Endometrium (tissue), 2 donors: ENCODE results near the gene HNRNPL.
"Not testable (repeated sequence)": the region's sequence is repeated elsewhere in the genome, so short reads cannot be mapped to it uniquely, and the experiment has no call there.

ENCODE experiments used
- FAIRE-seq: peaks from 2 replicates; lab custom pipeline; 2012; peaks lifted over from hg19 to GRCh38; lab: Jason Lieb, UNC
- donor health status: control.
- donor health status: control.

HNRNPL gene

GRCh38 chr19:38849860-38850435, at the start of gene HNRNPL:
HNRNPL (minus strand) TSS chr19:38849986; CDS start chr19:38849966, 20 bp downstream.
- FAIRE-seq, result no peak

DNA sequence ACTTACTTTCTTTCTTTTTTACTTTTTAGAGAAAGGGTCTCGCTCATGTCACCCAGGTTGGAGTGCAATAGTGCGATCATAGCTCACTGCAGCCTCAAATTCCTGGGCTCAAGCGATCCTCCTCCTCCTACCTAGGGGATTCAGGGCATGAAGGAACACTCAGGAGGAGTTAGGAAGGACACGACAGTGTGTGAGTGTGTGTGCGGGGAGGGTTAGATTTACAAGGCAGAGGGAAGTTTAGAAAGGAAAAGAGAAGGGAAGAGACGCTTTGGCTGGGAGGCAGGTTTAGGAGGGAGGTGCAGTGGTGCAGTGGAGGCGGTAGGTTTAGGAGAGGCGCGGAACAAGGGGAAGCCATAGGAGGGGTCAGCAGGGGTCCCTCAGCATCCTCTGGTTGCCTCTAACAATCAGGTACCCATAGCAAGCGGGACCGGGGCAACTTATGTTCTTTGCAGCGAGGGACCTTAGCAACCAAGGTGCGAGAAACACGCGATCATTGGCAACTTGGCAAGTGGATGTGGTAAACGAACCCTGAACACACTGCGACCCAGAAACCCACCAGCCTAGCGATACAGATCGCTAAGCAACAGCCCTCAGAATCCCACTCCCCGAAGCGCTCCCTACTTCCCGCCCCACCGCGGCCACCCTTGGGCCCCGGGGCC, 49.1 kb upstream of the HNRNPL start:
- no peak for FAIRE-seq

GRCh38 chr19:38894968-38895367, 45.2 kb upstream of the HNRNPL start:
- FAIRE-seq, result no peak

DNA sequence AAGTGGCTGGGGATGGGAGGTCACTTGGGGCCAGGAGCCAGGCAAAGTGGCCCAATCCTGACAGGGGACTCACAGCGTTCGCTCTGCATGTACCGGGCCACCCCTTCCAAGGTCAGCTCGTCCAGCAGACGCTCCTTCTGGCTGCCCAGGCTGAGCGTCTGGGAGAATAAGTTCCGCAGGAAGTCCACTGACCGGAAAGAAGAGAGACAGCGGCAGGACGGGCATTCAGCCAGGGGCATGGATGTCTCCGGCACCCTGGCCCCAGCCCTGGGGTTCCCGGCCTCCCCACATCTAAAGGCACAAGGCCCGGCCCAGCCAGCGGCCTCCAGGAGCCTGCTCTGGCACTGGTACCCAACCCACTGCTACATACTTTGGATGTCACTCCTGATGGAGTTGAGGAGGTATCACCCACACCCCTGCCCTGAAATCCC, 43.6 kb upstream of the HNRNPL start:
- no peak for FAIRE-seq

DNA sequence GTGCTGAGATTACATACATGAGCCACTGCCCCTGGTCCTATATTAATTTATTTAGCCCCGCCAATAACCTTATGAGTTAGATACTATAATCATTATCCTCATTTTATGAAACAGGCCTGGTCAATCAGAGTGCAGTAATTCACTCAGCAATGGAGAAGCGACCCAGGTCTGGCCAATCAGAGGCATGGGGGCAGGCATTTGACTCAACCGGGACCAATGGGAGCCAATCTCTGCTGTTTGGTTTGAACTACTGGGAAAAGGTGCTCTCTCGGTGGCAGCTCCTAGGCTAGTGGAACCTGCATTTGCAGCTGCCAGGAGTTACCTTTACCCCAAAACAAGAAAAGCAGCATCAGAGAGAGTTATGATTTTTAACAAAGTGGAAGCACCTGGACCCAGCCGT, 43.1 kb upstream of the HNRNPL start:
- no peak for FAIRE-seq

DNA sequence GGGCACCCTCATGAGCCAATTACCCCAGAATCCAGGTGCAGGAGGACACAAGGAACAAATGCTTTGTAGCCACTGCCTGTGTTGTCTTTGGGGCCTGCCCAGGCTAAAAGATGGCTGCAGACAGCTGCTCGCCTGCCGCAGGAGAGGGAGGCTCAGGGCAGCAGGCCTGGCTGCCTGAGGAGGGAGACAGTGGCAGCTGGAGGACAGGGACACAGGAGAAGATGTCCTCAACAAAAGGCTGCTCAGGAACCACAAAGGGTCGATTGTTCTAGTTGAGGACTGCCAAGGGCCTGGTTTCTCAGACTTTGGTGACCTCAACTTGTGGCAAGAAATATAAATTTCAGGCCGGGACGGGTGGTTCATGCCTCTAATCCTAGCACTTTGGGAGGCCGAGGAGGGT, 42.0 kb upstream of the HNRNPL start:
- FAIRE-seq, result no peak

- no peak for FAIRE-seq
Observed at GRCh38 chr19:38890686-38891085, 40.9 kb upstream of the HNRNPL start.

- FAIRE-seq, result no peak
Observed at GRCh38 chr19:38889803-38890202, 40.0 kb upstream of the HNRNPL start.

GRCh38 chr19:38888876-38889275, 39.1 kb upstream of the HNRNPL start:
- FAIRE-seq, result no peak

- not testable (repeated sequence) for FAIRE-seq
Observed at GRCh38 chr19:38884691-38885090, 34.9 kb upstream of the HNRNPL start.

DNA sequence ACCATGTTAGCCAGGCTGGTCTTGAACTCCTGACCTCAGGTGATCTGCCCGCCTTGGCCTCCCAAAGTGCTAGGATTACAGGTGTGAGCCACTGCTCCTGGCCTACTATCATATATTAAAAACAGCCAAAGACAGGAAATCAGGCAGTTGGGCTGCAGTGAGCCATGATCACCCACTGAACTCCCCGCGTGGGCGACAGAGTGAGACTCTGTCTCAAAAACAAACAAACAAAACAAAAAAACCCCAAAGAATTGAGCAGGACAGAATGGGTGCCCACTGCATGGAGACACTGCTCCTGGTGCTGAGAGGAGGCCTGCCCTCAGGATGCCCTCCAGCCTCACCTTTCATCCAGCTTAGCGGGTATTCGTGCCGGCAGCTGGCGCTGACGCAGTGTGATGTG, 33.5 kb upstream of the HNRNPL start:
- no peak for FAIRE-seq

- FAIRE-seq, result no peak
Observed at GRCh38 chr19:38880882-38881609, 31.3 kb upstream of the HNRNPL start.

DNA sequence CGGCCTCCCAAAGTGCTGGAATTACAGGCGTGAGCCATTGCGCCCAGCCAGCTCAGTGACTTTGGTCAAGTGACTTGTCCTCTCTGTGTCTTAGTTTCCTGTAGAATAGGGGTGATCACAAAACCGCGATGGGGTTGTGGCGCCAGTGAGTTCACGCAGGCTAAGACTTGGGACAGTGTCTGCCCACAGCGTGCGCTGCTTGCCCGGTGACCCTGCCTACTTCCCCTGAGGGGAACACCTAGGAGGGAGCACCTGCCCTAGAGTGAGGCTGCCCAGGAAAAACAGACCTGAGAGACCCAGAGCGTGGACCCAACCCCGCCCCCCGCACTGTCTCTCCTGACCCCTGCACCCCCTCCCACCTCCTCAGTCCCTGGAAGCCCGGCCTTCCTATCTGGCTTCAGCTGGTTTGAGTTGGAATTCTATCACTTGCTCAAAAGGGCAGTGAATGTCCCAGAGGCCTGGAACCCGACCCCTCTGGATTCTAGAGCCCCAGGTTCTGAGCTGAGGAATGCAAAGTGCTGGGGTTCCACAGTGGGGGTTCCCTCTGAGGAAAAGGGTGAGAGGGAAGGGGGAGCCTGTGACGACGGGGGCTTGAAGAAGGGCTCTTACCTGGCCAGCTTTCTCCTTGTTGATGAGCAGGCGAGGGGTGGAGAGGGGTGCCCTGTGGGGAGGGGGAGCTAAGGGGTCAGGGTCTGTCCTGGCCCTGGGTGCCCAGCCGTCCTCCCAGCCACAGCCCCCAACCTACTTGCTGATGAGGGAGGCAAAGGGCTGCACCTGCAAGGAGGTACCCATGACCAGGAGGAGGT, 30.5 kb upstream of the HNRNPL start:
- FAIRE-seq, result no peak

GRCh38 chr19:38879400-38879751, 29.6 kb upstream of the HNRNPL start:
- no peak for FAIRE-seq

- no peak for FAIRE-seq
Observed at GRCh38 chr19:38878575-38879399, 29.0 kb upstream of the HNRNPL start.

DNA sequence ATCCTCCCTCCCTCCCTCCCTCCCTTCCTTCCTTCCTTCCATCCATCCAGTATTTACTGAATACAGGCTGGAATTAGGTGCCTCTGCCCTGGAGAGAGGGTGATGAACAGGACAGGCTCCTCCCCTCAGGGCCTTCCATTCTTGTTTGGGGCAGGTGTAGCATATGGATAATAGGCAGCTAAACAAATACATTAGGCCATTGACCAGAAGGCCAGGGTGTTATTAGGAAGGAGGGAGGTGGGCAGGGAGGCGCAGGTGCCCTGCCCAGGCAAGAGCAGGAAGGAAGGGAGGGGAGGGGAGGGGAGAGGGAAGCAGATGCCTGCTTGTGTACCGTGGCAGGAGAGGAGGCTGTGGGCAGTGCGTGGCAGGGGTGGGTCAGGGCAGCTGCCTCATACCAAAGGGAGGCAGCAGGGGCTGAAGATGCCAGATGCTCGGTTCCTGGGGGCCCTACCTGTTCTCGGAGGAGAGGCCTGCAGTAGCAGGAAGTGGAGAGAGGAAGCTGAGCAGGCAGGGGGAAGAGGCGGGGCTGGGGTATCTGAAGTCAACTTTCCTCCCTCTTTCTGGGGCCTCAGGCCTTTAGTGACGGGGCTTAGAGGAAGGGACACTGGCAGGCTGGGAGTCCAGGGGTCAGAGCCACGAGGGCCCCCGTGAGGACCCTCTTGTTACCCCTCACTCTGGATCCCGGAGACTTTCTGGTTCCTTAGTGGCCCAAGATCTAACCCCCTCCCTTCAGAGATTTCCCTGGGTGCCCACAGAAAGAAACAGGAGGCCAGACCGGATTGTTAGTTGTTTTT, 28.2 kb upstream of the HNRNPL start, which contains the start of gene RINL:
Gene RINL (minus strand): TSS at position 495 of the 794 bp plus-strand sequence. CDS start 1,533 bp downstream, outside the sequence.
- no peak for FAIRE-seq

- FAIRE-seq, result no peak
Observed at GRCh38 chr19:38875656-38876395, 26.0 kb upstream of the HNRNPL start.

- not testable (repeated sequence) for FAIRE-seq
Observed at GRCh38 chr19:38873400-38873799, 23.6 kb upstream of the HNRNPL start.

- FAIRE-seq, result no peak
Observed at GRCh38 chr19:38870612-38871011, 20.8 kb upstream of the HNRNPL start.
